NCI-H226 (cell line): Measurements from ENCODE around the gene GLT1D1.

ENCODE experiments used
- DNase-seq: peaks from one replicate; pipeline ENCODE4 v3.0.0-alpha.2; 2015

Gene GLT1D1

DNA sequence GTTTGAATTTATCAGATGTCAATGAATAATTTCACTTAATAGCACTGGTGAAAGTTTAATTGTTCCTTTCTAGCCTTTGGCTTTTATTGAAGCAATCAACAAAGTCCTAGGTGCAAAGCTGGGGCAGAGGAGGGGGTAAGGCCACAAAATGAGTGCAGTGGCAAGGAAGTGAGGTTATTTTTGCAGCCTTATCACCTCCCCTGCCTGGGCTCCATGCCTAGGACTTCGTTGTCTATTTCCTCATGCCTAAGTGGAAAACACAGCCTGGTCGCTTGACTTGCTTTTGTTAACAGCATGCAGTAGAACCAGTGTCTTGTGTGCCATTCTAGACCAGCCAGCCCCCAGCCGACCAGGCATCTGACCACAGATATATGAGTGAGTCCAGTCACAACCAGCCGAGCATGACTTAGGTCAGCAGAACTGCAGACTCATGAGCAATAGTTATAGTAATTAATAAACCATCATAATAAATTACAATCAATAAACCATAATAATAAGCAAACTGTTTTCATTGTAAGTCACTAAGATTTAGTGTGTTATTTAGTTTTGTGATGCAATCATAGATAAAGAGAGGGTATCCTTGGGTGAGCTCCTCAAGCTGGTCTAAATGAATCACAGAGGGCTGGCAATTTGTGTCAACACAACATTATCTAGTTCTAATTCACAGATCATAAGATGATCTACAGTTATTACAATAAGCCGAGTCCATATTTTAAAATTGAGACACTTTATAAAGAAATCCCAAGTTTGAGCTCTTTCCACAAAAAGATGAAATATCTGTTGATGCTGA, 156.8 kb downstream of the GLT1D1 start:
- DNase-seq = no peak

DNA sequence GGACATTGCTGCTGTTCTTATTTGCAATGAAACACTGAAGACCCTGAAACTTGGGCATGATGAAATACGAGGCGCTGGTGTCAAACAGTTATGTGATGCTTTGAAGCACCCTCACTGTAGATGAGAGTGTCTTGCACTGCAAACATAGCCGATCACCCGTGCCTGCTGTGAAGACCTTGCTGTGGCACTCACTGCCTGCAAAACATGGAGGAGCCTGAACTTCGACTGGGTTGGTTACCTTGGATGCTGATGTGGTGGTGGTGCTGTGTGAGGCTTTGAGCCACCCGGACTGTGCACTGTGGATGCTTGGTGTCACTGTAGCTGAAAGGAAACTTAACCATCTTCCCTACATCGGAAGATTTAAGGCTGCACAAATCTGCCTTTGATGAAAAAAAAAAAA, 162.9 kb downstream of the GLT1D1 start:
- no peak for DNase-seq

DNA sequence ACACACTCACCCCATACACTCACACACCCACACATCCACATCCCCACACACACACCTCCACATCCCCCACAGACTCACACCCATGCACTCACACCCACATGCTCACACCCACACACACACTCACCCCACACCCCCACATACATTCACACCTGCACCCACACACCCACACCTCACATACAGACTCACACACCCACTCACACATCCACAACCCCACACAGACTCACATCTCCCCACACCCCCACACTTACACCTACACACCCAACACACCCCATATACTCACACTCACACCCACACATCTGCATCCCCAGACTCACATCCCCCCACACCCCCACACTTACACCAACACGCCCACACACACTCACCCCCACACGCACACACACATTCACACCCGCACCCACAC, 171.8 kb downstream of the GLT1D1 start:
- no peak for DNase-seq

DNA sequence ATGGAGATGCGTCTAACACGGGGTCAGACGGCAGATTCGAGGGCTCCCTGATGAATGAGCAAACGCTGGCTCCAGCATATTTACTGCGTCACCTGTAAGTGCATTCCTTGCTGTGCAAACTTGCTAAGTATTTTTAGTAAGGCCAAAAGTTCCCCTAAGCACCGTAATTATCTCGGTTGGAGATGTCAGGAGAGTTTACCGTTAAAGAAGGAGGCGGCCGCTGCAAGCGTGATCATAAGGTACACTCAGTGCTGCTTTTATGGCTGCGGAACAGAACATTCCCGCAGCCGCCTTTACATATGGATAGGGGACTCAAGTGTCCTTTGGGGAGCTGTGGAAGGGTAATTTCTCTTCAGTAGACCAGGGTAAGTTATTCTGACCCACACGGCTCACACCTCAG, 175.6 kb downstream of the GLT1D1 start:
- DNase-seq = no peak
